Measurements from ENCODE around the gene P2RY12.

DNA sequence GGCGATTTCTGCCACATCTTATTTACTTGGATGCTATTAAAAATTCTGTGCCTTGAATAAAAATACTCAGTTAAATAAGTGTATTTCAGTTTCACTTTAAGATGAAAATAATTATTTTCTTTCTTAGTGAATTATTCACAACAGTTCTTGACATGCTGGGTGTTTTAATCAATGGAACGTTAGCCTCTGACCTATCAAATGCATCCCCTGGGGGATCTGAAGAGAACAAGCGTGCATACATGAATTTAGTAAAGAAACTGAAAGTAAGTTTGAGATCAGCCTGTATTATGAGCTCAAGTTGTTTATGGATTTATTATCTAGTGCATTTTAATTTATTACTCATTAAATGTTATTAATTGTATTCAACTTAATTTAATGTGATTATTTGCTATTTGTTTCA is 597 bp downstream of the P2RY12 start:
- TF ChIP-seq, protein P1, sequence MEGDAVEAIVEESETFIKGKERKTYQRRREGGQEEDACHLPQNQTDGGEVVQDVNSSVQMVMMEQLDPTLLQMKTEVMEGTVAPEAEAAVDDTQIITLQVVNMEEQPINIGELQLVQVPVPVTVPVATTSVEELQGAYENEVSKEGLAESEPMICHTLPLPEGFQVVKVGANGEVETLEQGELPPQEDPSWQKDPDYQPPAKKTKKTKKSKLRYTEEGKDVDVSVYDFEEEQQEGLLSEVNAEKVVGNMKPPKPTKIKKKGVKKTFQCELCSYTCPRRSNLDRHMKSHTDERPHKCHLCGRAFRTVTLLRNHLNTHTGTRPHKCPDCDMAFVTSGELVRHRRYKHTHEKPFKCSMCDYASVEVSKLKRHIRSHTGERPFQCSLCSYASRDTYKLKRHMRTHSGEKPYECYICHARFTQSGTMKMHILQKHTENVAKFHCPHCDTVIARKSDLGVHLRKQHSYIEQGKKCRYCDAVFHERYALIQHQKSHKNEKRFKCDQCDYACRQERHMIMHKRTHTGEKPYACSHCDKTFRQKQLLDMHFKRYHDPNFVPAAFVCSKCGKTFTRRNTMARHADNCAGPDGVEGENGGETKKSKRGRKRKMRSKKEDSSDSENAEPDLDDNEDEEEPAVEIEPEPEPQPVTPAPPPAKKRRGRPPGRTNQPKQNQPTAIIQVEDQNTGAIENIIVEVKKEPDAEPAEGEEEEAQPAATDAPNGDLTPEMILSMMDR (IDR thresholded peaks at IDR 0.05; ENCODE audit: low read depth, low read length): no peak
- no peak for TF ChIP-seq EZH2phosphoT487 (IDR thresholded peaks at IDR 0.05; ENCODE audit: low read depth)

Data from OCI-LY3 (cell line).